ENCODE data around the gene SLC22A7.

The SLC22A7 gene

DNA sequence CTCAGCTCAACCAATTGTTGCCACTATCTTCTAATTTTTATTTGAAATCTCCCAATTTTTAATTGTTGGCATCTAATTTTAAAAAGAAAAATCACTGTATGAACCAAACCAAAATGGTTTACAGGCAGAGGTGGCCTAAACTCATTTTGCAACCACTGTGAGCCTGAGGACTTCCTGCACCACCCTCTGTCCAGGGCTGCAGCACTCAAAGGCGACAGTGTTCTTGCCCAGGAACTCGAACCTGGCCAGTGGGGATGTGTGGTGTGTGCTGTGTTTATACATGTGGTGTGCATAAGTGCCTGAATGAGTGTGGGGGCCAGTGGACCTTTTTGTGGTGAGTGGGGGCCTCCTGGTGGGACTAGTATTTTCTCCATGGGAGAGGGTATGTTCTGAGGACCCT, 24.4 kb upstream of the SLC22A7 start:
- TF ChIP-seq CTCF (IDR thresholded peaks at IDR 0.05; ENCODE audit: insufficient read depth, low read depth, low read length, missing control alignments): no peak
- H3K4me3 ChIP-seq (ENCODE audit: low read depth, low read length): no peak overlapping the region
- DNase-seq (ENCODE audit: low read depth): peak; percentile 23

DNA sequence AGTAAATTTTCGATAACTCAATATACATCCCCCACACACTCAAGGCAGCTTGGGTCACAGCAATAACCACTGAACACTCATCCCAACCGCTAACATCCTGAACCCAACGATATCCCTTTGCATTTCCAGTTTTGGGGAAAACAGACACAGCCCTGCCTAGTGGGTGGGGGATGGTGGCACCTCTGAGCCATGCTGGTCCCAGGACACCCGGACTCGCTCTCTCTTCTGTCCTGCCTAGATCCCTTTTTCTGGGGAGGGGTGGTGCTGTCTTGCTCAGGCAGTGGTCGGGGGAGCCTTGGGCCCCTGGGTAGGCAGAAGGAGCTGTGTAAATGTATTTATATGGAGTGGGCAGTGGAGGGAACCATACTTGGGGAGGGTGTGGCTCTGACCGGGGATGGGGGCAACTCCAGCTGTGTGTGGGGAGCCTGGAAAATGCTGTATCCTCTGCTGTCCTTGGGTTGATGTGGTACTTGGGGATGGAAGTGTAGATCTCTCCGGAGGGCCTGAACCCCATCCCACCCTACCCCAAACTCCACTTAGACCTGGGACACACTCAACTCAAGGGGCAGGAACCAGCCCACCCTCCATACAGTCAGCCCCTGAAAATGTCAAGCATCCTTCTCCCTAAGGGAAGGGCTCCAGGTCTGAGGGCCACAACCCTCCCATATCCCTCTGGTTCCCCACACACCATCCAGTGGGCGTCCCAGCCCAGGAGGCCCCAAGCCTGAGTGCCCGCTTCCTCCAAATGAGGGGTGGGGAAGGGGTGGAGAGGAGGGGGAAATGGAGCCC, 23.7 kb upstream of the SLC22A7 start:
- no peak overlapping the region for H3K4me3 ChIP-seq (ENCODE audit: low read depth, low read length)
- no peak for TF ChIP-seq CTCF (IDR thresholded peaks at IDR 0.05; ENCODE audit: insufficient read depth, low read depth, low read length, missing control alignments)
- no peak for DNase-seq (ENCODE audit: low read depth)

DNA sequence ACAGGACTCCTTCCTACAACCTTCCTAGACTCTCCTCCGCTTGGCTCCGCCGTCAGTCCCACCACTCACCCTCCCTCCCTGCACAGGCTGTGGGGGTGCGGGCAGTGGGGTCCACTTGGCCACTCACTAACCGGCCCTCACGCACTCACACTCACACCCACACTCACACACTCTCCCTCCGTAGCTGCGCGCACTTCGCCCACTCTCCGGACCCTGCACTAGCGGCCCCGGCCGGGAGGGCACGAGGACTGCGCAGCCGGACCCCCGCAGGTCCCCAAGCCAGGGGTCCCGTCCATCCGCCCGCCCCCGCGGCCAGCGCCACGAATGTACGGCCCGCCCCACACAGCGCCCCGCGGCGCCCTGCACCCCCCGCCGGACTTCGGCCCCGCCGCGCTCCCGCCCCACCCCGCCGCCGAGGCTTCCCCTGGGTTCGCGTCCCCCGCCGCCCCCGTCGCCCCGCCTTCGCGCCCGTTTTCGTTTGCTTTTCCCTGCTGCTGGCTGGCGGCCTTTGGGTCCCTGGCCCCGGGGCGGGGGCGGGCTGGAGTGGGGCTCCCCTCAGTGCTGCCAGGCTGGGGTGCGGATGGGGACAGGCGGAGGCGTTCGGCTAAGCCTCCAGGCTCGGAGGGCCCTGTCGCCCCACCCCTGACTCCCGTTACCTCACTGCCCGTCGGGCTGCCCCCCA, 23.0 kb upstream of the SLC22A7 start:
- DNase-seq (ENCODE audit: low read depth): no peak
- H3K4me3 ChIP-seq (ENCODE audit: low read depth, low read length): peak overlapping the region; percentile 19; the same call in 1 of the 2 replicates
- no peak for TF ChIP-seq CTCF (IDR thresholded peaks at IDR 0.05; ENCODE audit: insufficient read depth, low read depth, low read length, missing control alignments)

- H3K4me3 ChIP-seq (ENCODE audit: low read depth, low read length): peak overlapping the region; percentile 27
Measured at GRCh38 chr6:43275801-43276576, 22.1 kb upstream of the SLC22A7 start.

DNA sequence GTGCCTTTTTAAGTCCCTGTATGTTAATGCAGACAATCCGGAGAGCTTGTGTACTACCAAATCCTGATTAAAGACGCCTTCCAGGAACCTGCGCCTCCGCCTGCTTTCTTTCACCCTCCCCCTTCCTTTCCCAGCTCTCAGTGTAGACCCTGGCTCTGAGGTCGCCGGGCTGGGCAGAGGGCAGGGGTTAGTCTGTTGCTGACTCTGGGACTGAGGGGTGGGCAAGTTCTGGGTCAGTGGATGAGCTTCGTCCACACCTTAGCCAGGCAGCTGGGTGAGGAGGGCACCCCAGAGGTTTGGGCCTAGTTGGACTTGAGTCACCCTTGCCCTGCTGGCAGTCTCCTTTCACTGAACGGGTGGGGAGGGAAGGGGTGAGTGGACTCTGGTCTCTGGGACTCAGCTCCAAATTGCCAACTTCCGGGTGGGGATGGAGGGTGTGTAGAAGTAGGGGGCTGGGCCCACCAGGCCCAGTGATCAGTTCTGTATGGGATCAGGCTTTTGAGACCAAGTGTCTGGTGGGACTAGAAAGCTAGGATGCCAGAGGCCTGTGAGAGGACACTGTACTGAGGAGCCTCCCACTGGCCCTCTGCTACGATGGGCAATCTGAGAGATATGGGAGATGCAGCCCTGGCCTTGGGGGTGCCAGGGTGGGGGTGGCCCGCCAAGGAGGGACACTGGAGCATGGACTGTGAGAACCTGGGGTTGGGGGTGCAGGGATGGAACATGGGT, 21.3 kb upstream of the SLC22A7 start:
- no peak overlapping the region; the same call in 1 of the 2 replicates for H3K4me3 ChIP-seq (ENCODE audit: low read depth, low read length)
- TF ChIP-seq CTCF (IDR thresholded peaks at IDR 0.05; ENCODE audit: insufficient read depth, low read depth, low read length, missing control alignments): no peak
- no peak for DNase-seq (ENCODE audit: low read depth)

More at GRCh38 chr6:43275801-43276576, 22.1 kb upstream of the SLC22A7 start:
- no peak for TF ChIP-seq CTCF (IDR thresholded peaks at IDR 0.05; ENCODE audit: insufficient read depth, low read depth, low read length, missing control alignments)
- peak; percentile 62 for DNase-seq (ENCODE audit: low read depth)

GRCh38 chr6:43277306-43277642, 20.8 kb upstream of the SLC22A7 start:
- DNase-seq (ENCODE audit: low read depth): no peak
- H3K4me3 ChIP-seq (ENCODE audit: low read depth, low read length): no peak overlapping the region
- TF ChIP-seq CTCF (IDR thresholded peaks at IDR 0.05; ENCODE audit: insufficient read depth, low read depth, low read length, missing control alignments): no peak
